ENCODE results near the gene AGL.

AGL gene

GRCh38 chr1:99849744-99850458, at the start of gene AGL:
AGL (plus strand) TSS chr1:99850361; CDS start chr1:99851043, 682 bp downstream.
- Mint-ChIP-seq H3K4me3 (peak within 1 kb of the TSS; percentile 96), H3K4me1 (ENCODE audit: low read depth) (peaks cover 23% of the 10 kb centered on the region), H3K9me3 (no peaks in the 10 kb centered on the region), H3K36me3 (ENCODE audit: low read depth) (peaks cover 17% of the 10 kb centered on the region), H3K27me3 (ENCODE audit: low read depth) (no peaks in the 10 kb centered on the region), H3K27ac (peak within 1 kb of the TSS; percentile 87)

GRCh38 chr1:99801584-99801983, 48.6 kb upstream of the AGL start:
- Mint-ChIP-seq H3K4me1 (ENCODE audit: low read depth) (no peaks in the 10 kb centered on the region), H3K27ac (no peak overlapping the region), H3K27me3 (ENCODE audit: low read depth) (peaks cover 29% of the 10 kb centered on the region), H3K36me3 (ENCODE audit: low read depth) (no peaks in the 10 kb centered on the region), H3K9me3 (no peaks in the 10 kb centered on the region), H3K4me3 (no peak overlapping the region)

GRCh38 chr1:99806882-99807281, 43.3 kb upstream of the AGL start:
- no peaks in the 10 kb centered on the region for H3K36me3 Mint-ChIP-seq (ENCODE audit: low read depth)
- peaks cover 11% of the 10 kb centered on the region for H3K27me3 Mint-ChIP-seq (ENCODE audit: low read depth)
- H3K27ac Mint-ChIP-seq, result no peak overlapping the region
- H3K9me3 Mint-ChIP-seq, result no peaks in the 10 kb centered on the region
- peaks cover 6% of the 10 kb centered on the region for H3K4me1 Mint-ChIP-seq (ENCODE audit: low read depth)
- no peak overlapping the region for H3K4me3 Mint-ChIP-seq

GRCh38 chr1:99808391-99809115, 41.6 kb upstream of the AGL start:
- Mint-ChIP-seq H3K36me3 (ENCODE audit: low read depth) (no peaks in the 10 kb centered on the region), H3K27ac (no peak overlapping the region), H3K9me3 (no peaks in the 10 kb centered on the region), H3K4me3 (no peak overlapping the region), H3K4me1 (ENCODE audit: low read depth) (peaks cover 6% of the 10 kb centered on the region), H3K27me3 (ENCODE audit: low read depth) (peaks cover 11% of the 10 kb centered on the region)

GRCh38 chr1:99811075-99811474, 39.1 kb upstream of the AGL start:
- no peak overlapping the region for H3K27ac Mint-ChIP-seq

GRCh38 chr1:99811747-99812146, 38.4 kb upstream of the AGL start:
- Mint-ChIP-seq H3K9me3 (no peaks in the 10 kb centered on the region), H3K27me3 (ENCODE audit: low read depth) (peaks cover 26% of the 10 kb centered on the region), H3K4me3 (no peak overlapping the region), H3K36me3 (ENCODE audit: low read depth) (no peaks in the 10 kb centered on the region), H3K27ac (no peak overlapping the region), H3K4me1 (ENCODE audit: low read depth) (peaks cover 6% of the 10 kb centered on the region)

More at GRCh38 chr1:99811075-99811474, 39.1 kb upstream of the AGL start:
- no peaks in the 10 kb centered on the region for H3K36me3 Mint-ChIP-seq (ENCODE audit: low read depth)
- H3K9me3 Mint-ChIP-seq, result no peaks in the 10 kb centered on the region
- peaks cover 21% of the 10 kb centered on the region for H3K27me3 Mint-ChIP-seq (ENCODE audit: low read depth)
- H3K4me1 Mint-ChIP-seq (ENCODE audit: low read depth), result peaks cover 6% of the 10 kb centered on the region
- no peak overlapping the region for H3K4me3 Mint-ChIP-seq

- no peak overlapping the region for H3K27ac Mint-ChIP-seq
- peaks cover 19% of the 10 kb centered on the region for H3K27me3 Mint-ChIP-seq (ENCODE audit: low read depth)
- no peak overlapping the region for H3K4me3 Mint-ChIP-seq
- no peaks in the 10 kb centered on the region for H3K36me3 Mint-ChIP-seq (ENCODE audit: low read depth)
- H3K9me3 Mint-ChIP-seq, result no peaks in the 10 kb centered on the region
- peaks cover 2% of the 10 kb centered on the region for H3K4me1 Mint-ChIP-seq (ENCODE audit: low read depth)
These were observed 35.7 kb upstream of the AGL start for GRCh38 chr1:99814373-99814900.

GRCh38 chr1:99816656-99817055, 33.5 kb upstream of the AGL start:
- H3K27me3 Mint-ChIP-seq (ENCODE audit: low read depth), result peaks cover 19% of the 10 kb centered on the region
- H3K27ac Mint-ChIP-seq, result no peak overlapping the region
- H3K4me1 Mint-ChIP-seq (ENCODE audit: low read depth), result peaks cover 12% of the 10 kb centered on the region
- H3K4me3 Mint-ChIP-seq, result no peak overlapping the region
- no peaks in the 10 kb centered on the region for H3K9me3 Mint-ChIP-seq
- H3K36me3 Mint-ChIP-seq (ENCODE audit: low read depth), result no peaks in the 10 kb centered on the region

GRCh38 chr1:99818063-99818699, 32.0 kb upstream of the AGL start:
- Mint-ChIP-seq H3K9me3 (no peaks in the 10 kb centered on the region), H3K27ac (no peak overlapping the region), H3K4me3 (no peak overlapping the region)

GRCh38 chr1:99820546-99820945, 29.6 kb upstream of the AGL start:
- peaks cover 4% of the 10 kb centered on the region for H3K9me3 Mint-ChIP-seq
- H3K4me3 Mint-ChIP-seq, result no peak overlapping the region
- H3K27ac Mint-ChIP-seq, result no peak overlapping the region
- H3K36me3 Mint-ChIP-seq (ENCODE audit: low read depth), result no peaks in the 10 kb centered on the region
- peaks cover 8% of the 10 kb centered on the region for H3K27me3 Mint-ChIP-seq (ENCODE audit: low read depth)
- H3K4me1 Mint-ChIP-seq (ENCODE audit: low read depth), result peaks cover 17% of the 10 kb centered on the region

More at GRCh38 chr1:99818063-99818699, 32.0 kb upstream of the AGL start:
- H3K36me3 Mint-ChIP-seq (ENCODE audit: low read depth), result no peaks in the 10 kb centered on the region
- H3K27me3 Mint-ChIP-seq (ENCODE audit: low read depth), result peaks cover 15% of the 10 kb centered on the region
- peaks cover 17% of the 10 kb centered on the region for H3K4me1 Mint-ChIP-seq (ENCODE audit: low read depth)

GRCh38 chr1:99825098-99825497, 25.1 kb upstream of the AGL start:
- Mint-ChIP-seq H3K4me1 (ENCODE audit: low read depth) (peaks cover 11% of the 10 kb centered on the region), H3K27me3 (ENCODE audit: low read depth) (peaks cover 20% of the 10 kb centered on the region), H3K27ac (no peak overlapping the region), H3K4me3 (no peak overlapping the region), H3K36me3 (ENCODE audit: low read depth) (no peaks in the 10 kb centered on the region), H3K9me3 (peaks cover 4% of the 10 kb centered on the region)

GRCh38 chr1:99825702-99826101, 24.5 kb upstream of the AGL start:
- Mint-ChIP-seq H3K9me3 (peaks cover 4% of the 10 kb centered on the region), H3K27me3 (ENCODE audit: low read depth) (peaks cover 20% of the 10 kb centered on the region), H3K36me3 (ENCODE audit: low read depth) (no peaks in the 10 kb centered on the region), H3K4me3 (no peak overlapping the region), H3K4me1 (ENCODE audit: low read depth) (peaks cover 7% of the 10 kb centered on the region), H3K27ac (no peak overlapping the region)

GRCh38 chr1:99827970-99828369, 22.2 kb upstream of the AGL start:
- Mint-ChIP-seq H3K9me3 (peaks cover 9% of the 10 kb centered on the region), H3K27ac (no peak overlapping the region), H3K27me3 (ENCODE audit: low read depth) (peaks cover 23% of the 10 kb centered on the region), H3K36me3 (ENCODE audit: low read depth) (no peaks in the 10 kb centered on the region), H3K4me1 (ENCODE audit: low read depth) (no peaks in the 10 kb centered on the region), H3K4me3 (no peak overlapping the region)

GRCh38 chr1:99829269-99829668, 20.9 kb upstream of the AGL start:
- Mint-ChIP-seq H3K9me3 (peaks cover 9% of the 10 kb centered on the region), H3K27ac (no peak overlapping the region), H3K4me3 (no peak overlapping the region), H3K27me3 (ENCODE audit: low read depth) (peaks cover 23% of the 10 kb centered on the region), H3K4me1 (ENCODE audit: low read depth) (no peaks in the 10 kb centered on the region), H3K36me3 (ENCODE audit: low read depth) (no peaks in the 10 kb centered on the region)

Data from T-helper 1 cell treated with Interleukin-12 subunit alpha and Interleukin-12 subunit beta and Interleukin-4 antibody, amounts not matched to agents 30 μg/mL and 1 μg/mL, for 36 hours (primary cell).